Measurements from ENCODE around the gene NR3C1. TPM values are rescaled to one million over a fixed set of nuclear protein-coding genes. Genes with fewer than 3 reads are reported as not detected.
A peak's percentile ranks its signal among the peaks of the same experiment; 100 is the strongest.

The NR3C1 gene
- total RNA-seq, 3 donors from 2014 or later (not counting 1 experiment from before 2014, with no cell fraction given) = 147 to 168 (median 165) TPM

GRCh38 chr5:143395638-143396352, 7.7 kb downstream of the NR3C1 start:
- Mint-ChIP-seq H3K27ac (peak overlapping the region; percentile 74 to 78), H3K4me3 (peak overlapping the region; percentile 97), H3K9me3 (no peaks in the 10 kb centered on the region), H3K36me3 (no peaks in the 10 kb centered on the region), H3K27me3 (ENCODE audit: low read depth in 2 of 2) (no peaks in the 10 kb centered on the region), H3K4me1 (peaks cover 73 to 76% of the 10 kb centered on the region in 2 donors)
- Histone ChIP-seq H3K36me3 (ENCODE audit: control insufficient read depth, insufficient read depth, low read length) (peaks cover 22% of the 10 kb centered on the region), H3K9me3 (ENCODE audit: control insufficient read depth, insufficient read depth, low read length) (no peaks in the 10 kb centered on the region), H3K4me1 (ENCODE audit: control insufficient read depth, insufficient read depth, low read length) (peaks cover 18% of the 10 kb centered on the region), H3K27ac (ENCODE audit: low read length) (no peak overlapping the region), H3K27me3 (ENCODE audit: control insufficient read depth, insufficient read depth, low read length) (no peaks in the 10 kb centered on the region), H3K4me3 (ENCODE audit: low read length) (no peak overlapping the region)
- peak in 2 of 3 donors; percentile 31 to 69 for ATAC-seq
- no peak for TF ChIP-seq CTCF (IDR thresholded peaks at IDR 0.05)
- intact Hi-C loops (cut with micrococcal nuclease) = loop anchor here (5.0 kb wide), 1 partner anchor 43 kb away; no protein-coding TSS in a partner anchor
- DNase-seq = no peak
- WGBS (ENCODE audit: insufficient coverage) = 15% methylated on average over 2 of the region's 2 CpGs

DNA sequence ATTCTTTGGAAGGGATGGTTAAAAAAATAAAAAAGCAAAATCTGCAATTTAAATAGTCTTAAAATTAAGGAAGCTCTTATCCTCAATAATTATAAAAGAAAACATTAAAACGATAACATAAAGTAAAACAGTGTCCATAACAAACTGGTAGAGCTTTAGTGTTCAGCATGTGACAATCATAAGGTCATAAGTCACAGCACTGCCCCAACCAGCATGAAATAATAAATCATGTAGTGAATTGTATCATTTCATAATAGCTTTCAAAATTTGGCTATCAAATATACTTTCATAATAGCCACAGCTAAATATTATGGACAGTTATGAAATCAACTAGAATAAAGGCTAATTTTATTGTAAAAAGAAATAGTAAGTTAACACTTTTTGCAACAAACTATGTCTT, 10.0 kb downstream of the NR3C1 start:
- H3K4me1 Mint-ChIP-seq = peaks cover 71 to 72% of the 10 kb centered on the region in 2 donors
- WGBS (ENCODE audit: insufficient coverage) = 100% methylated on average over 1 of the region's 1 CpG

GRCh38 chr5:143390941-143391340, 12.5 kb downstream of the NR3C1 start:
- Histone ChIP-seq H3K4me3 (ENCODE audit: low read length) (no peak overlapping the region), H3K27ac (ENCODE audit: low read length) (no peak overlapping the region), H3K27me3 (ENCODE audit: control insufficient read depth, insufficient read depth, low read length) (no peaks in the 10 kb centered on the region), H3K9me3 (ENCODE audit: control insufficient read depth, insufficient read depth, low read length) (no peaks in the 10 kb centered on the region), H3K36me3 (ENCODE audit: control insufficient read depth, insufficient read depth, low read length) (peaks cover 5% of the 10 kb centered on the region), H3K4me1 (ENCODE audit: control insufficient read depth, insufficient read depth, low read length) (peaks cover 5% of the 10 kb centered on the region)
- ATAC-seq (no peak), DNase-seq (no peak)
- Mint-ChIP-seq H3K36me3 (peaks cover 3% of the 10 kb centered on the region), H3K9me3 (no peaks in the 10 kb centered on the region), H3K4me1 (peaks cover 78 to 84% of the 10 kb centered on the region in 2 donors), H3K27me3 (ENCODE audit: low read depth in 2 of 2) (no peaks in the 10 kb centered on the region), H3K4me3 (no peak overlapping the region), H3K27ac (no peak overlapping the region)
- TF ChIP-seq CTCF (IDR thresholded peaks at IDR 0.05) = no peak
- WGBS (ENCODE audit: insufficient coverage) = 83% methylated on average over 1 of the region's 2 CpGs
- intact Hi-C loops (cut with micrococcal nuclease) = no loop called here

More for the DNA sequence above, 10.0 kb downstream of the NR3C1 start:
- Histone ChIP-seq H3K9me3 (ENCODE audit: control insufficient read depth, insufficient read depth, low read length) (no peaks in the 10 kb centered on the region), H3K27ac (ENCODE audit: low read length) (no peak overlapping the region), H3K27me3 (ENCODE audit: control insufficient read depth, insufficient read depth, low read length) (no peaks in the 10 kb centered on the region), H3K36me3 (ENCODE audit: control insufficient read depth, insufficient read depth, low read length) (peaks cover 5% of the 10 kb centered on the region), H3K4me1 (ENCODE audit: control insufficient read depth, insufficient read depth, low read length) (peaks cover 5% of the 10 kb centered on the region), H3K4me3 (ENCODE audit: low read length) (no peak overlapping the region)
- Mint-ChIP-seq H3K4me3 (peak overlapping the region; percentile 79), H3K27me3 (ENCODE audit: low read depth in 2 of 2) (no peaks in the 10 kb centered on the region), H3K9me3 (no peaks in the 10 kb centered on the region), H3K36me3 (no peaks in the 10 kb centered on the region), H3K27ac (no peak overlapping the region)
- ATAC-seq = no peak
- intact Hi-C loops (cut with micrococcal nuclease) = no loop called here
- TF ChIP-seq CTCF (IDR thresholded peaks at IDR 0.05) = no peak
- no peak for DNase-seq

DNA sequence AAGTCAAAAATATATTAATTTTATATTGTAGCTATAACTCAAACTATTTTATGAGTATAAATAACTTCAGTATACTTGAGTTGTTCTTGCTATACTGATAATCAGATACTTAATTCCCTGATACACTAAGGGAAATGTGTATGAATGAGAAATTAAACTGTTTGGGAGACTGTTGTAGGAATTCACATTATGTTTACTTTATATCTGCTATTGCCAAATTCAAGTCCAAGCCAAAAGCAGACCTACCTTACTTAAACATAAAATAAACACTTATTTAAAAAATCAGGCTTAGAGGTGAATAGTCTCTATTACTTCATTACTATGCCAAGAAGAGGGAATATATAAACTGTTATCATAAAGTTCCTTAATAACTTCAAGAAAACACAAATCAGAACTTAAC, 13.2 kb downstream of the NR3C1 start:
- Histone ChIP-seq H3K4me3 (ENCODE audit: low read length) (no peak overlapping the region), H3K9me3 (ENCODE audit: control insufficient read depth, insufficient read depth, low read length) (peaks cover 2% of the 10 kb centered on the region), H3K4me1 (ENCODE audit: control insufficient read depth, insufficient read depth, low read length) (peaks cover 5% of the 10 kb centered on the region), H3K36me3 (ENCODE audit: control insufficient read depth, insufficient read depth, low read length) (peaks cover 5% of the 10 kb centered on the region), H3K27me3 (ENCODE audit: control insufficient read depth, insufficient read depth, low read length) (no peaks in the 10 kb centered on the region), H3K27ac (ENCODE audit: low read length) (no peak overlapping the region)
- Mint-ChIP-seq H3K9me3 (peaks cover 4 to 7% of the 10 kb centered on the region in 2 donors), H3K36me3 (peaks cover 9% of the 10 kb centered on the region), H3K4me3 (peak overlapping the region; percentile 5), H3K4me1 (peaks cover 78 to 86% of the 10 kb centered on the region in 2 donors), H3K27me3 (ENCODE audit: low read depth in 2 of 2) (no peaks in the 10 kb centered on the region), H3K27ac (no peak overlapping the region)
- ATAC-seq (no peak), DNase-seq (no peak)
- no peak for TF ChIP-seq CTCF (IDR thresholded peaks at IDR 0.05)
- intact Hi-C loops (cut with micrococcal nuclease) = no loop called here

Data from natural killer cell (primary cell).